HEK293 (cell line): ENCODE data around the gene ARPP19.

Experiments used
- CTCF ChIA-PET: fragments of 350-600 bp; formaldehyde crosslinking; extraction: SDS; loops from one replicate; lab custom pipeline; 2021; ENCODE audit warnings: antibody characterized with exemption; lab: Yijun Ruan, JAX
- POLR2A ChIA-PET: fragments of 300-600 bp; formaldehyde crosslinking; extraction: SDS; loops from one replicate; lab custom pipeline; 2020; ENCODE audit warnings: antibody characterized with exemption, inconsistent platforms; lab: Yijun Ruan, JAX
- H3K27ac ChIP-seq: fragments of 200-500 bp; sonication (Bioruptor generic); 2 replicates; pipeline ENCODE4 v1.5.1; 2014; ENCODE audit warnings: low read depth, low read length, control low read depth, inconsistent platforms; ENCODE audit errors: extremely low read depth
- H3K36me3 ChIP-seq, 2 experiments: fragments of 200-500 bp in 1 of 2; sonication (Bioruptor generic) in 1 of 2; 1 replicate in 1 of 2; 2 replicates in 1 of 2; pipeline ENCODE4 v1.5.1; 2014 to 2017; ENCODE audit warnings: inconsistent platforms in 2 of 2, low read length in 2 of 2; ENCODE audit not compliant: control insufficient read depth in 2 of 2, insufficient read depth in 1 of 2
- H3K4me1 ChIP-seq: fragments of 200-500 bp; sonication (Bioruptor generic); 2 replicates; pipeline ENCODE4 v1.5.1; 2014; ENCODE audit warnings: mild to moderate bottlenecking, low read length, inconsistent platforms; ENCODE audit not compliant: control insufficient read depth, insufficient read depth
- H3K4me3 ChIP-seq: 2 replicates; pipeline ENCODE4 v1.5.1; 2011; ENCODE audit warnings: low read depth, mild to moderate bottlenecking, control low read depth, low read length, moderate library complexity
- H3K9me3 ChIP-seq: fragments of 200-500 bp; sonication (Bioruptor generic); 2 replicates; pipeline ENCODE4 v1.5.1; 2014; ENCODE audit warnings: low read depth, low read length, inconsistent platforms; ENCODE audit not compliant: control insufficient read depth, insufficient read depth
- HIC1 ChIP-seq: fragments of 450-650 bp; formaldehyde crosslinking; IDR thresholded peaks from 2 replicates; pipeline ENCODE4 v1.5.1; 2016; ENCODE audit warnings: missing biosample characterization, missing genetic modification characterization
- HOXC10 ChIP-seq: sonication (generic); formaldehyde crosslinking; IDR thresholded peaks from 2 replicates; pipeline ENCODE4 v1.8.1; 2023; ENCODE audit warnings: mild to moderate bottlenecking, missing genetic modification reagents
- MYNN ChIP-seq: fragments of 450-650 bp; formaldehyde crosslinking; IDR thresholded peaks from 2 replicates; pipeline ENCODE4 v1.5.1; 2016; ENCODE audit warnings: missing biosample characterization, missing genetic modification characterization, borderline replicate concordance
- PRDM6 ChIP-seq: fragments of 450-650 bp; formaldehyde crosslinking; IDR thresholded peaks from 2 replicates; pipeline ENCODE4 v1.5.1; 2017; ENCODE audit warnings: missing biosample characterization, missing genetic modification characterization
- SETDB1 ChIP-seq: IDR thresholded peaks from one replicate; pipeline ENCODE4 v1.6.1; 2017; ENCODE audit warnings: mild to moderate bottlenecking, low read length, moderate library complexity, mixed read lengths; ENCODE audit not compliant: insufficient read length
- TRIM28 ChIP-seq: IDR thresholded peaks from 2 replicates; pipeline ENCODE4 v1.6.1; 2011; ENCODE audit warnings: low read length, control low read depth, borderline replicate concordance
- YY2 ChIP-seq: fragments of 450-650 bp; formaldehyde crosslinking; IDR thresholded peaks from 2 replicates; pipeline ENCODE4 v1.5.1; 2016; ENCODE audit warnings: missing biosample characterization, missing genetic modification characterization
- ZBTB1 ChIP-seq: fragments of 450-650 bp; formaldehyde crosslinking; IDR thresholded peaks from 2 replicates; pipeline ENCODE4 v1.5.1; 2016; ENCODE audit warnings: missing biosample characterization, missing genetic modification characterization
- ZBTB10 ChIP-seq: fragments of 450-650 bp; formaldehyde crosslinking; IDR thresholded peaks from 2 replicates; pipeline ENCODE4 v1.5.1; 2016; ENCODE audit warnings: missing biosample characterization, missing genetic modification characterization
- ZNF184 ChIP-seq: fragments of 450-650 bp; IDR thresholded peaks from 2 replicates; pipeline ENCODE4 v1.5.1; 2018; ENCODE audit warnings: missing biosample characterization, mild to moderate bottlenecking, missing genetic modification characterization
- ZNF274 ChIP-seq, 2 experiments: fragments of 200-500 bp in 1 of 2; fragments of 450-650 bp in 1 of 2; sonication (Bioruptor generic) in 1 of 2; formaldehyde crosslinking in 1 of 2; IDR thresholded peaks; 2 replicates each; pipeline versions ENCODE4 v1.5.1 to v1.6.1; 2014 to 2016; ENCODE audit warnings: borderline replicate concordance in 1 of 2, inconsistent platforms in 1 of 2, low read length in 1 of 2, missing biosample characterization in 1 of 2, missing genetic modification characterization in 1 of 2
- ZNF280D ChIP-seq: fragments of 450-650 bp; formaldehyde crosslinking; IDR thresholded peaks from 2 replicates; pipeline ENCODE4 v1.5.1; 2016; ENCODE audit warnings: missing biosample characterization, missing genetic modification characterization
- ZNF488 ChIP-seq: fragments of 450-650 bp; formaldehyde crosslinking; IDR thresholded peaks from 2 replicates; pipeline ENCODE4 v1.5.1; 2016; ENCODE audit warnings: missing biosample characterization, missing genetic modification characterization
- ZNF501 ChIP-seq: fragments of 450-650 bp; formaldehyde crosslinking; IDR thresholded peaks from 2 replicates; pipeline ENCODE4 v1.5.1; 2016; ENCODE audit warnings: missing biosample characterization, missing genetic modification characterization
- ZNF521 ChIP-seq: fragments of 450-650 bp; formaldehyde crosslinking; IDR thresholded peaks from 2 replicates; pipeline ENCODE4 v1.5.1; 2017; ENCODE audit warnings: missing biosample characterization, mild to moderate bottlenecking, missing genetic modification characterization
- ZNF530 ChIP-seq: fragments of 450-650 bp; formaldehyde crosslinking; IDR thresholded peaks from 2 replicates; pipeline ENCODE4 v1.5.1; 2016; ENCODE audit warnings: low read depth, missing biosample characterization, missing genetic modification characterization
- ZNF558 ChIP-seq: fragments of 450-650 bp; formaldehyde crosslinking; IDR thresholded peaks from 2 replicates; pipeline ENCODE4 v1.5.1; 2016; ENCODE audit warnings: missing biosample characterization, missing genetic modification characterization
- ZSCAN5A ChIP-seq: fragments of 450-650 bp; formaldehyde crosslinking; IDR thresholded peaks from 2 replicates; pipeline ENCODE4 v1.5.1; 2016; ENCODE audit warnings: missing biosample characterization, missing genetic modification characterization

ARPP19 gene

GRCh38 chr15:52558196-52558595 is 10.6 kb downstream of the ARPP19 start (continued):
- TF ChIP-seq ZBTB10 (tag by site-specific recombination) (no peak), HIC1 (tag by site-specific recombination) (no peak), ZNF488 (tag by site-specific recombination) (no peak), YY2 (tag by site-specific recombination) (0 out of 2 replicates have a peak, but pooled peaks have one; percentile 18), PRDM6 (peak; percentile 28), MYNN (tag by site-specific recombination) (no peak)

GRCh38 chr15:52557274-52557641 is 11.6 kb downstream of the ARPP19 start:
- TF ChIP-seq ZNF558, result no peak
- TF ChIP-seq SETDB1, result no peak
- no peak for TF ChIP-seq ZSCAN5A (tag by site-specific recombination)
- TF ChIP-seq ZBTB1, result no peak
- TF ChIP-seq ZNF280D (tag by site-specific recombination), result no peak
- no peak for TF ChIP-seq ZNF530 (tag by site-specific recombination)
- TF ChIP-seq ZNF501 (tag by site-specific recombination), result no peak
- no peak for TF ChIP-seq ZNF521 (tag by site-specific recombination)
- TF ChIP-seq ZNF184 (tag by site-specific recombination), result no peak
- TF ChIP-seq HOXC10 (CRISPR knock-in tag), result no peak
- no peak for TF ChIP-seq ZNF274 (IDR thresholded peaks at IDR 0.05; ENCODE audit: low read length)
- TF ChIP-seq ZNF274 (tag by site-specific recombination; IDR thresholded peaks at IDR 0.05; ENCODE audit: borderline replicate concordance), result no peak
- TF ChIP-seq TRIM28, result no peak
- no peak for TF ChIP-seq MYNN (tag by site-specific recombination)
- Histone ChIP-seq H3K27ac (no peak overlapping the region), H3K4me3 (no peak overlapping the region), H3K9me3 (no peaks in the 10 kb centered on the region), H3K4me1 (peaks cover 10% of the 10 kb centered on the region), H3K36me3 (peaks cover 9 to 34% of the 10 kb centered on the region in 2 experiments; a peak in 2 of 3 replicates)
- CTCF ChIA-PET, result interaction anchor here (0.5 kb wide), 1 partner anchor 1285 kb away, joined by 3 read pairs; no protein-coding TSS in a partner anchor
- POLR2A ChIA-PET, result no interaction called here
